Fibroblast of skin of scalp (primary cell): ENCODE data around the gene CDC42BPA.
"Not testable (repeated sequence)": the region's sequence is repeated elsewhere in the genome, so short reads cannot be mapped to it uniquely, and the experiment has no call there.

ENCODE experiments used
- DNase-seq: peaks from one replicate; pipeline ENCODE4 v3.0.0-alpha.2; 2013

The CDC42BPA gene

DNA sequence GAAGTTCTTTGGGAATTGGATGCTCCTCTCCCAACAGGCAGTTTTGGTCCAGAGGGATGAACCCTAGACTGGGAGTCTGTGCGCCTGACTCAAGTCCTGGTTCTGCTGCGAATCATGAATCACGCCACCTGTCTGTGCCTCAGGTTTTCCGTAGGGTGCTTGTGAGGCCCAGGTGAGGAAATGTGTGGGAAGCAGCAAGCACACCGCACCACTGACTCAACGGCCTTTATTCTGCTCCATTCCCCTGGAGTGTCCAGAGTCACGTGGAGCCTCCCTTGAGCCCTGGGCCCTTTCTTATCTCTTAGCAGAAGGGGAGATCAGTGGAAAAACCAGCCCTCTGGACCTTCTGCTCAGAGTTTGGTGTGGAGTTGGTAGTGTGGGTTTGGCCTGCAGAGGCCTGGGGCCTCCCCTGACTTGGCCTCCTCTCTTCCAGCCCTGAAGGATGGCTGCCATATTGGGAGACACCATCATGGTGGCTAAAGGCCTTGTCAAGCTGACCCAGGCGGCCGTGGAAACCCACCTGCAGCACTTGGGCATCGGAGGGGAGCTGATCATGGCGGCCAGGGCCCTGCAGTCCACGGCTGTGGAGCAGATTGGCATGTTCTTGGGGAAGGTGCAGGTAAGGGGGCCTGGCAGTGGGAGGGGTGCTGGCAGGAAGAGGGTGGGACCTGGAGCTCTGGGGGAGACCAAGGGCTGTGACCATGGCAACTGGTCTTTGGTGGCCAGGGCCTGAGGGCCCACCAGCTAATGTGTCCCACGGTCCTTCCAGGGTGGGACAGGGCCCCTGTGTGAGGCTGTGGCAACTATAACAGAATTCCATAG is 357.1 kb downstream of the CDC42BPA start:
- no peak for DNase-seq

DNA sequence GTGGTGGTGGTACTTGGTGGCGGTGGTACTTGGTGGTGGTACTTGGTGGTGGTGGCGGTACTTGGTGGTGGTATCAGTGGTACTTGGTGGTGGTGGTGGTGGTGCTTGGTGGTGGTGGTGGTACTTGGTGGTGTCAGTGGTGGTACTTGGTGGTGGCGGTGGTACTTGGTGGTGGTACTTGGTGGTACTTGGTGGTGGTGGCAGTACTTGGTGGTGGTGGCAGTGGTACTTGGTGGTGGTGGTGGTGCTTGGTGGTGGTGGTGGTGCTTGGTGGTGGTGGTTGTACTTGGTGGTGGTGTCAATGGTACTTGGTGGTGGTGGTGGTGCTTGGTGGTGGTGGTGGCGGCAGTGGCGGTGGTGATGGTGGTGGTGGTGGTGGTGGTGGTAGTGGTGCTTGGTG is 358.0 kb downstream of the CDC42BPA start:
- DNase-seq, result no peak

DNA sequence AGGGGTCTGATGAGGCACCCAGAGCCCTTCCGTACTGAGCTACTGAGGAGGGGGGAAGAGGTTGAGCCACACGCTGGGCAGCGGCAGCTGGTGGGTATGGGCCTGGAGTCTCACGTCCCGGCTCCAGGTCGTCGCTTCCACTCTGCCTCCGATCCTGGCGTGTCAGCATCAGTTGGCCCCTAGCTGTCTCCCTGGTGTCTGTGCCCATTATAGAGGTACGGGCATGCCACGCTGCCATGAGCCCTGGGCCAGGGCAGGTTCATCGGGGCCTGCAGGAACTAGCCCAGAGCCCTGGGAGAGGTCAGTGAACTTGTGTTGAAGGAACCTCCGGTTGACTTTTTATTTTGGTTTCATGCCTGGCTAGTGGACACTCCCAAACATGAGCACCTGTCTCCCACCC is 360.0 kb downstream of the CDC42BPA start:
- DNase-seq, result no peak

DNA sequence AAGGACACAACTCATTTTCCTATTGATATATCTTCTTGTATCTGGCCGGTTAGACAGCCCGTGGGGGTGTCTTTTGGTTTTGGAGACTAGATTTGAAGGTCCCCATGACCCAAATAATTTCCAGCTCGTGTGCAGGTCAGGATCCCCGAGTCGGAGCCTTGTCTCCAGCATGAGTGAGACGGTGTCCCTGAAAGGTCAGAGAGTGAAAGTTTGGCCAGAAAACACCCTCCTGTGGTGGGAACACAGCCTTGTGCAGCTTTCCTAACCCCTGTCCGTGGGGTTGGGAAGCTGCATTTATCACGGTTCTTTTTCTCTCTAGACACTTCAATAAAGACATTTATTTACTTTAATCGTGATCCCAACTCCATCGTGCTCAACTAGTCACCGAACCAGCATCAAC is 360.6 kb downstream of the CDC42BPA start:
- no peak for DNase-seq

DNA sequence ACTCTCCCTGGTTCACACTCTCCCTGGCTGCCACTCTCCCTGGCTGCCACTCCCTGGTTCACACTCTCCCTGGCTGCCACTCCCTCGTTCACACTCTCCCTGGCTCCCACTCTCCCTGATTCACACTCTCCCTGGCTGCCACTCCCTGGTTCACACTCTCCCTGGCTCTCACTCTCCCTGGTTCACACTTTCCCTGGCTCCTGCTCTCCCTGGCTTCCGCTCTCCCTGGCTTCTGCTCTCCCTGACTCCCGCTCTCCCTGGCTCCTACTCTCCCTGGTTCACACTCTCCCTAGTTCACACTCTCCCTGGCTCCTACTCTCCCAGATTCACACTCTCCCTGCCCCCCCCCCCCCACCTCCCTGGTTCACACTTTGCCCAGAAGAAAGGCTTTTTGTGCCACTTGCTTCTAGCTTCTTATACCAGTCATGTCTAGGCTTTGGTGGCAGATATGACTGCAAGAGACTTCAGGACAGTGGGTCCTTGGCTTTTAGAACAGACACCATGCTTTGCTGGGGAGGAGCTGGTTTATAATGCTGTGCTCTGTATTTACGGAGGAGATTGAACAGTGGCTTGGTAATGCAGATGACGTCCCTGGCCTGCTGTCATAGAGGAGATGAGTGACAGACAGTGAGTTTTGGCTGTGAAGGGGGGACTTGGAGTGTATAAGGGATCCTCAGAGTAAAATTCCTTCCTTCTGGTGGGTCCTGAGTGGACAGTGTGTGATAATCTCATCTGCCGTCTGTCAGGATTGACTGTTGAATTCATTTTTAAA is 361.2 kb downstream of the CDC42BPA start:
- DNase-seq, result no peak

DNA sequence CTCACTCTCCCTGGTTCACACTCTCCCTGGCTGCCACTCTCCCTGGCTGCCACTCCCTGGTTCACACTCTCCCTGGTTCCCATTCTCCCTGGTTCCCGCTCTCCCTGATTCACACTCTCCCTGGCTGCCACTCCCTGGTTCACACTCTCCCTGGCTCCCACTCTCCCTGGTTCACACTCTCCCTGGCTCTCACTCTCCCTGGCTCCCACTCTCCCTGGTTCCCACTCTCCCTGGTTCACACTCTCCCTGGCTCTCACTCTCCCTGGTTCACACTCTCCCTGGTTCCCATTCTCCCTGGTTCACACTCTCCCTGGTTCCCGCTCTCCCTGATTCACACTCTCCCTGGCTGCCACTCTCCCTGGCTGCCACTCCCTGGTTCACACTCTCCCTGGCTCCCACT is 362.4 kb downstream of the CDC42BPA start:
- not testable (repeated sequence) for DNase-seq

DNA sequence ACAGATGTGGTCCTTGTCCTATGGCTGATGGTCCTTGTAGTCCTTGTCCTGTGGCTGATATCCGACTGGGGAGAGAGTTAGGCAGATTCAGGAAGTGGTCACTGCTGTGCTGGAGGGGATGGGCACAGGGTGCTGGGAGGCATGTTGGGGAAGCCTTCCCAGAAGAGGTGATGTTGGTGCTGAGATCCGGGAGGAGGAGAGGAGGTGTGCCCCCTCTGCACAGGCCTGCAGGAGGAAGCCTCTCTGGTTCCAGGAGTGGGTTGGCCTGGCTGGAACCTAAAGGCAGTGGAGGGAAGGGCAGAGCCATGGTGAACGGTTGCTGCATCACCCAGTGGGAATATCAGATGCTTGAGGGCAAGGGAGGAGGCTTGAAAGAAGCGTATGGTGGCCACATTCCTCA is 363.5 kb downstream of the CDC42BPA start:
- no peak for DNase-seq

DNA sequence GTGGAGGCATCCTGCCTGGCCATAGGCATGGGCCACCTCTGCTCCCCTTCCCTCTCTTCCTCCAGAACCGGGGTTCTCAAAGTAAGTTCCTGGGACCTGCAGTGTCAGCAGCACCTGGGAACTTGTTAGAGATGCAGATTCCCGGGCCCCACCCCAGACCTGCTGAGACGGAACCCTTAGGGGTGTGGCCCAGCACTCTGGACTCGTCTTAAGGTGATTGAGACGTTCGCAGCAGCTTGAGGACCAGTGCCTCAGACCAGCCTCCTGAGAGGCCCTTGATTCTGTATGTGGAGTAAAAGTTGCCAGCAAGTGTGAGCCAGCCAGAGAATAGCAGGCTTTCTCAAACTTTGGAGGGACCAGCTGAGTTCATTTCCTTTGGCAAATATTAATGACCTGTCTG is 364.0 kb downstream of the CDC42BPA start:
- DNase-seq, result no peak

DNA sequence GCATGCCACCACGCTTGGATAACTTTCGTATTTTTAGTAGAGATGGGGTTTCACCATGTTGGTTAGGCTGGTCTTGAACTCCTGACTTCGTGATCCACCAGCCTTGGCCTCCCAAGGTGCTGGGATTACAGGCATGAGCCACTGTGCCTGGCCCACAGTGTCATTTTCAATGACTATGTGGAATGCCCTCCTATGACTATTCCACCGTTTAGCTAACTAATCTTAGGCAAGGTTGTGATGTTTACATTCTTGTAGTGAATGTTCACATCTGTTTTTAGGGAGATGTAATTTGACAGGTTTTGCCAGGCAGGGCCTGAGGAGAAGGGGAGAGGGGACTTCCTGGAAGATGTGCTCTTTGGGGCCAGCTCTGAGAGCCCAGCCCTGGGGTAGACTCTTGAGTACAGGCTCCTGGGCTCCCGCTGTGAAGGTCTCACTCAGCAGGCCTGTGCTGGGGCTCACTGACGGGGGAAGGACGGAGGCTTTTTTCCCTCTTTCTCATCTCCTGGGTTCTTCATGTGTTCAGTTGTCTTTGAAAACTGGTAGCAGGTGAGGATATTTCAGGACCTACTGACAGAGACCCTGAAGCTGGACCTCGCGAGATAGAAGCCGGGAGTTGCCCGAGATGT is 365.0 kb downstream of the CDC42BPA start:
- peak; percentile 6 for DNase-seq

DNA sequence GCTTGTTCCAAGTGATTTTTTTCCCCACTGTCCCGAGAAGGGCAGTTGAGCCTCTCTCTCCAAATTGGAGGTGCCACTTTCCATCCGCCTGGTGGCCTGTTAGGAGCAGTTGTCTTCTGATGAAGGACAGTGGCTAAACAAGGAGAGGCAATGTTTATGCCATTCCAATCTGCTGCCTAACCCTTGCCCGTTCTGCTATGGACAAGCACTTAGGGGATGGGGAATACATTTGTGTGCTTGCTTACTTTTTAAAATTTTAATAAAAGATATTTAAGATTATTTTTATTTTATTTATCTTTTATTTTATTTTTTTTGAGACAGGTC is 366.2 kb downstream of the CDC42BPA start:
- DNase-seq, result no peak

DNA sequence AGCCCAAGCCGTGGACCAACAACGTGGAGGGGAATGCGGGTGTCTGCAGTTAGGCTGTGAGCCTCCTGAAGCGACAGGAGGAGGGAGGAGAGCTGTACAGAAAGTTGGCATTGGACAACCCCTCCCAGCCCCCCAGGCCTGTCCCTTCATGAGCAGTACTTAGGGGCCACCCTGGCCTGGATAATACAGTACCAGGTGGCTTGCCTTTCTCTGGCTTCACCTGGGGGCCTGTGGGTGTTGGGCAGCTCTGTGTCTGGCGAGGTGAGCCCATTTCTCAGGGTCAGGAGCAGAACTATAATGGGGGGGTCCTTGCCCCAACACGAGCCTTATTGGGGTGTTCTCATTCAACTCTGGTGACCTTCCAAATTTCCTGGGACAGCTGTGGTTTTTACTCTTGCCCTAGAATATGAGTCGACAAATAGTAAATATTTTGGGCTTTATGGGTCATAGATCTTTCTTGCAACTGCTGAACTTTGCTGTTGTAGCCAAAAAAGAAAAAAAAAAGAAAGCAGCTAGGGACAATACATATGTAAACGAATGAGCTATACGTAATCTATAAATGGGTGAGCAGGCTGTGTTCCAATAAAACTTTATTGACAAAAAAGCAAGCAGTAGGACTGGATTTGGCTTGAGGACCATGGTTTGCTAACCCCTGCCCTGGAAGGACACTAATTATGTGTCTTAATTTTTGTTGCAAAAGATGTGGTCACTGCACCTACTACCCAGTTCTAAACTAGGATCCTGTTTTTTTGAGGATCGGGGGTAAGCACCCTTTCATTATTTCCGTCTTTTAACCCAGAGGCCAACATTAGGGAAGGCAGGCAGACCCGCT is 366.8 kb downstream of the CDC42BPA start:
- DNase-seq, result no peak

DNA sequence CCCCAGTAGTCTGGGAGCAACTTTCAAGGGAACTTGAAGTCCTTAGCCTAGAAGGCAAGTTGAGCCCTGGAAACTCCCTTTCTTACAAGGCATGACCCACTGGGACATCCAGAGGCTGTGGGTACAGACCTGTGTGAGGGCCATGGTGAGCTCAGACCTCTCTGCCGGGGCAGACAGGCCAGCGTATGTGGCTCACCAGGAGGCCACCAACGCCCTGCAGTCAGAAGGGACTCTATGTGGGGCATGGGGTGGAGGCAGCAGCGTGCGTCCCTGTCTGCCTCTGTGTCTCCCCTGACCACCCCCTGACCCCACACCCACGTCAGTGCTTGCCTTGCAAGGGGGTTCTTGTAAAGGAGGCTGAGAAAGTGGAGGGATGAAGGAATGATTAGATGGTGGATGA is 367.4 kb downstream of the CDC42BPA start:
- DNase-seq, result no peak

DNA sequence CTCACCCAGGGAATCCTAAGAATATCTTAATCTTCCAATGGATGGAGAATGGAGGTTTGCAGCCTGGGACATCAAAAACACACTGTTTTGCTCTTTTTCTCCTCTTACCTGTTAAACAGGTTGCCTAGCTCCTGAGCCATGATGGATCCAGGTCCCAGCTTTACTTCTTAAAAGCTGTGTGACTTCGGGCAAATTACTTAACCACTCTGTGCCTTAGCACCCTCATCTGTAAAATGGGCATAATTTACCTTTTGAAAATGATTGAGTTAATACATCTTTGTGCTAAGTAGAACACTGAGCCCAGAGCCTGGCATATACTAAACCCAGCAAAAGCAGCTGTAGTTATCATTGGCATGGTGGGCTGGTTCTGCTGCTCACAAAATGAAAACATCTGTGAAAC is 368.0 kb downstream of the CDC42BPA start:
- DNase-seq, result no peak

DNA sequence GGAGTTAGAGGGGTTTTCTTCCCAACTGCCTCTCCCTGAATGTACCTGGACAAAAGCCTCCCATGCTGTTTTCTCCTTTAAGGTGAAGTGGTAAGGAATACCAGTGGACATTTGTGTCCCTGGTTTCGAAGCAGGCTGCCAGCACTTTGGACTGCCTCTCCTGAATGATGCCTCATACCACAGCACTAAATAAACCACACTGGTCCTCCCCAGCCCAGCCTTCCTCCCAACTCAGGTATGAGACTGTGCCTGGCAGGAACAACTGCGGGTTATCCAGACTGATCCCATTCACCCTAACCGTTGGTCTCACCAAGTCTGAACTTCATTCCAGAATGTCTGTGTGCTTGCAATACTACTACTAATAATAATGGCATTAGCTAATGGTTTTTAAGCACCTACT is 368.9 kb downstream of the CDC42BPA start:
- no peak for DNase-seq

DNA sequence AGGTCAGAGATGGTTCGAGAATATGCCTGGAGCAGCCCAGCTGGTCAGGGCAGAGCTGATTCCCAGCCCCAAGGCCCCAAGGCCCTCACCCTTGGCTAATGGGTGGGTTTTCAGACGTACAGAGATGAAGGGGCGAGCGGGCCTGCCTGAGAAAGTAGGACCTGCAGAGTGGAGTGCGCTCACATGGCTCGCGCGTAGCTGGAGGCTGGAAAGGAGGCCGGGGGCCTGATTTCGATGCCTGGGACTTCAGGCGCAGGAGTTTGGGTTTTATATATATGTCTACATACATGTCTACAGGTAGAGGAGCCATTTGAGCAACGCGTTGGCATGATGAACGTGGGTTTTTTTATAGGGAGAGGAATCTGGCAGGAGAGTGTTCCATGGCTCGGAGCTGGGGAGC is 369.3 kb downstream of the CDC42BPA start:
- DNase-seq, result no peak

DNA sequence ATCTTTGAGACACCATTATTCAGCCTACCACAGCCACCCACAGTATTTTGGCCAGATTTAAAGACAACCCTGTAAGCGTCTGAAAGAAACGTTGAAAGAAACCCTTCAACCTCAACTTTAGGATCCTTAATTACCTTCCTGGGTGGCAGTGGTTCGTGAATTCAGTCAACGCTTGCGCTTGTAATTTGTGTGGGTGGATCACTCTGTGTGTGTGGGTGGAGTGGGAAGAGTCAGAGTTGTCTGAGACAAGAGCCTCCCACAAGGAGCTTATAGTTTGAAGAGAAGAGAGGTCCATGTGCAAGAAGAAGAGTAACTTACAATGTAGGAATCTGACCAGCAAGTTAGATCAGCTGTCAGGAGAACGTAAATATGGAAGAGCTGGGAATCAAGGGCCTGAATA is 369.8 kb downstream of the CDC42BPA start:
- no peak for DNase-seq

DNA sequence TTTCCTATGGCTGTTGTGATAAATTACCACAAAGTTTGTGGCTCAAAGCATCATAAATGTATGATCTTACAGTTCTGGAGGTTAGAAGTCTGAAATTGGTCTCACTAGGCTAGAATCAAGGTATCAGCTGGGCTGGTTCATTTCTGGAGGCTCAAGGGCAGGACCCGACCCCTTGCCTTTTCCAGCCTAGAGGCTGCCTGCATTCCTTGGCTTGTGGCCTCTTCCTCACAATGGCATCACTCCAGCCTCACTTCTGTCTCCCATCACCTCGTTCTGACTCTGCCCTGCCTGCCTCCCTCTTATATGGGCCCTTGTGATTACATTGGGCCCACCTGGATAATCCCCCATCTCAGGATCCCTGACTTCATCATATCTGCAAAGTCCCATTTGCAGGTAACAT is 370.2 kb downstream of the CDC42BPA start:
- DNase-seq, result no peak

DNA sequence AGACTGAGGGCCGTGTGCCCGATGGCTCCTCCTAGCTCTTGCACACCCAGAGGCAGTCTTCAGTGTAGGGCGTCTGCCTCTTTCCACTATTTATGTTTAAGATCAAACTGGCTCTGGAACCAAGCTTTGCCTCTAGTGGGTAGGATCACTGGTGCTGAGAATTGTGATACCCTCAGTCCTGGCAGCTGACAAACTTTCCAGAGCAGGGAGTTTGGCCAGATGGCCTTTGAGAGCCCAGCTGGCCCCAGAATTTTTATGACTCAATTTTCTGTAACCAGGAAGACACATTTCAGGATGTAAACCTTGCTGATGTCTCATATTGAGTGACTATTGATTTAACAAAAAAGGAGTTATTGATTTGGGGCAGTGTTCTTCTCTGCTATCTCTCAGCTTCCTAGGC is 371.5 kb downstream of the CDC42BPA start:
- DNase-seq, result no peak

DNA sequence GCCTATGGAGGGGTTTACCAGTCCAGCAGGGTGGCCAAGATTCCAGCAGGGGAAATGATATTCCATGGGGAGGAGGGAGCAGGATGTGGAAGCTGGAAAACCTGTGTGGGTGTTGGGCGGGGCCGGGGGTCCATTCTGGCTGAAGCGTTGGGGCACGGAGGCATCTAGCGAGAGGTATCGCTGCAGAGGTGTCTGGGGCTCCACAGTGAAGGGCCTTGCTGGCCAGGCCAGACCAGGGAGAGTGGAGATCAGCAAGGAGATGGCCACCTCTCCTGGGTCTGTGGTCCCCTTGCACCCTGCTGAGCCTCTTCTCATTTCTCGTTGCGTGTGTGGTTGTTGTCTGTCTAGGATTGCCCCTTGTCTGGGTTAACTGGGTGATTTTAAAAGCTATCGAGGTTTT is 372.0 kb downstream of the CDC42BPA start:
- no peak for DNase-seq

DNA sequence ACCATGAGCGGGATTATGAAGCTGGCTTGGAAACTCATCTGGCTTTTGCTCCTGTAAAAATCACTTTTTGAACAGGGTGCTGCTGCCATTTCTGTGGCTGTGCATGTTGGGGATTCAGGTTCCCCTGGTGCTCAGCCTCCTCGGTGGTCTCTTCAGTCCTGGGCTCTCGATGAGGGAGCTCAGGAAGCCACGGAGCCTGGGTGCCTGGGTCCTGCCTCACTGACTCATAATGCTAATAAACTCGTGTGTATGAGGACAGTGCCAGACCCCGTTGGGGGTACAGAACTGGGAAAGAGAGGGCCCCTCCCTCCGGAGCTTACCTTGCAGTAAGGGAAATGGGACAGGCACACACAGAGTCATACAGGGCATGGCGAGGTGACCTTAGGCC is 372.4 kb downstream of the CDC42BPA start:
- DNase-seq, result no peak

DNA sequence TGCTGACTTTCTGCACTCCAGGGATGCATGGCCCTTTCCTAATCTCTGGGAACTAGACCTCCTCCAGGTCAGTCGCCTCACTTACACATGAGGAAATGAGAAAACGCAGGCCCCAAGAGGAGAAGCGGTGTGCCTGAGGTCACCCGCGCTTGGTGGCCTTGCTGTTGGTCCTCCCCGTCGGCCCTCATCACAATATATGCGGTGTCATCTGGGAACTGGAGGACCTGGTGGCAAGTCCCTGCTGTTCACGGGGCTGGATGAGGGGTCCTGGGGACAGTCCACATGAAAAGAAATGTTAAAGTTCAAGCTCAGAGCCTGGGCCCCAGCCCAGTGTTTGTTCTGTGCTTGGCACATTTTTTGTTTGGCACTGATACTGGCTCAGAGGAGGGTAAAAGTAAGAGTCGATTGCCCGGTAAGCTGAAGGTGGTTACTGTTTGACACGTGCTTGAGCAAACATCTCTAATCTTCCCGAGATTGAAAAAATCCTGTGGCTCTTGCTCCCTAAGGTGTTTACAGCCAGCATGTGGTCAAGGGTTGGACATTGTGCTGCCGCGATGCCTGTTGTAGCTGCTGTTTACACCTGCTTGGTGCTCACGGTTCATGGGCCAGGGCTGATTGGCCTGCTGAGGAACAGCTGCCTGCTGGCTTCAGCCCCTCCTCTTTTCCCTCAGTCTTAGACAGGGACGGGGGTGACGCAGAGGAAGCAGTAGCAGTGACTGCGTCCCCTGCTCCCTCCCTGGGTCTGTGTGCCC is 373.0 kb downstream of the CDC42BPA start:
- DNase-seq, result no peak

DNA sequence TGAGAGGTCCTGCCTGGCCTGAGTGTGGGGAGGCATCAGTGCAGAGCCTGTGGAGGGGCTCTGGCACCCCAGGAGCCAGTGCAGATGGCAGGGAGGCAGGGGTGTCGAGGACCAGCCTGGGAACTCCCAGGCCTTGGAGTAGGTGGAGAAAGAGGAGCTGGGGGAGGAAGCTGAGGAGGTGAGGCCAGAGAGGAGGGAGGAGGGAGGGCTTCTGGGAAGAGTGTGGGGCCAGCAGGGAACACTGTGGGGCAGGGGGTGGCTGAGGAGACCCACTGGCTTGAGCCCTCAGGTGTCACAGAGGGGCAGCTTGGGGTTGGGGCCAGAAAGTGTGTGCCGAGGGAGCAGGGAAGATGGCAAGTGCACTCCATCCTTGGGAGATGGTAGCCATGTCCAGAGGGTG is 374.4 kb downstream of the CDC42BPA start:
- no peak for DNase-seq
